Activated naive CD4-positive, alpha-beta T cell treated with anti-CD3 and anti-CD28 coated beads for 36 hours (primary cell): ENCODE measurements around the gene CST3. TPM values are rescaled to one million over a fixed set of nuclear protein-coding genes. Genes with fewer than 3 reads are reported as not detected.
"Not testable (repeated sequence)": the region's sequence is repeated elsewhere in the genome, so short reads cannot be mapped to it uniquely, and the experiment has no call there.

Experiments used
- CTCF ChIA-PET: fragments of 350-600 bp; sonication (Branson Sonifier 250); formaldehyde crosslinking; loops from one replicate; lab custom pipeline; 2021; ENCODE audit warnings: antibody characterized with exemption; lab: Charles Lee
- DNase-seq: peaks from one replicate; pipeline ENCODE4 v3.0.0-alpha.2; 2020
- H3K27ac Mint-ChIP-seq: one replicate; pipeline ENCODE4 v1.8.0; 2021; ENCODE audit warnings: mild to moderate bottlenecking, mixed read lengths
- H3K27me3 Mint-ChIP-seq: one replicate; pipeline ENCODE4 v1.8.0; 2021; ENCODE audit warnings: low read depth, mixed read lengths
- H3K36me3 Mint-ChIP-seq: one replicate; pipeline ENCODE4 v1.8.0; 2021; ENCODE audit warnings: low read depth, mixed read lengths
- H3K4me1 Mint-ChIP-seq: one replicate; pipeline ENCODE4 v1.8.0; 2021; ENCODE audit warnings: low read depth, mixed read lengths
- H3K4me3 Mint-ChIP-seq: one replicate; pipeline ENCODE4 v1.8.0; 2021; ENCODE audit warnings: mild to moderate bottlenecking, moderate library complexity, mixed read lengths
- H3K9me3 Mint-ChIP-seq: one replicate; pipeline ENCODE4 v1.8.0; 2021; ENCODE audit warnings: mixed read lengths
- intact Hi-C: fragments of 100-400 bp; cut with micrococcal nuclease; formaldehyde crosslinking; loops from one replicate; pipeline ENCODE4 v1.15.1; 2023
- total RNA-seq, 2 experiments: library from RNA; stranded (reverse); gene quantifications; one replicate each; pipeline ENCODE4 v1.2.3, GENCODE V29; 2021

The CST3 gene, protein sequence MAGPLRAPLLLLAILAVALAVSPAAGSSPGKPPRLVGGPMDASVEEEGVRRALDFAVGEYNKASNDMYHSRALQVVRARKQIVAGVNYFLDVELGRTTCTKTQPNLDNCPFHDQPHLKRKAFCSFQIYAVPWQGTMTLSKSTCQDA
- total RNA-seq, result under 1 TPM in 1 of 2 experiments, not detected in 1; 0.35 TPM

DNA sequence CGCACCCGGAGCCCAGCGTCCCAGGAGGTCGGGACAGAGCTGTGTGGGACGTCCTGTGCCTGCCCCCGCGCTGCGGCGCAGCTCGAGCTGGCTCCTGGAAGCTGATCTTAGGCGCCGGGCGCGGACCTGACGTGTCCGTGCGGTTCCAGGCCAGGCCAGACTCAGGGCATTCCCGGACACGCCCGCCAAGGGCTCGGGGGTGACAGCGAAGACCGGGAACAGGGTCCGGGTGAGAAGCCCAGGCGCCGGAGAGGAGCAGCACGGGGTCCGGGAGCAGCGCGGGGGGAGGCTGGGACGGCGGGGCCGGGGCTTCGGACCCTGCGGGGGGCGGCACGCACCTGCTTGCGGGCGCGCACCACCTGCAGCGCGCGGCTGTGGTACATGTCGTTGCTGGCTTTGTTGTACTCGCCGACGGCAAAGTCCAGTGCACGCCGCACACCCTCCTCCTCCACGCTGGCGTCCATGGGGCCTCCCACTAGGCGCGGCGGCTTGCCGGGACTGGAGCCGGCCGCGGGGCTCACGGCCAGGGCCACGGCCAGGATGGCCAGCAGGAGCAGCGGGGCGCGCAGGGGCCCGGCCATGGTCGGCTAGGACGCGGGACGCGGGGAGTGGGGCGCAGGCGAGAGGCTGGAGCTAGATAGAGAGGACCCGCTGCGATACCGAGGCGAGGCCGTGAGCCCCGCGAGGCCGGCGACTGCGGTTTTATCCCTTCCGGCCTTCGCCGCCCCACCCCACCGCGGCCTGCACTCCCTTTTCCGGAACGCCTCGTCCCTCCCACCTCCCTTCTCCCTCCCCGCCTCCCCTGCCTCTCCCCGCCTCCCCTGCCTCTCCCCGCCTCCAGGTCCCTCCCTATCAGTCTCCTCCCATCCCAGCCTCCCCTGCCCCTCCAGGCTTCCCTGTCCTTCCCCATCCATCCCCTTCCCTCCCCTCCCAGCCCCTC lies at the start of gene CST3:
Gene CST3 (minus strand): TSS at position 674 of the 940 bp plus-strand sequence. CDS start 93 bp downstream, at position 581.
- no peak within 1 kb of the TSS for H3K27ac Mint-ChIP-seq
- H3K9me3 Mint-ChIP-seq, result no peaks in the 10 kb centered on the region
- H3K36me3 Mint-ChIP-seq, result no peaks in the 10 kb centered on the region
- DNase-seq, result peak; percentile 10
- H3K27me3 Mint-ChIP-seq, result peaks cover 25% of the 10 kb centered on the region
- H3K4me1 Mint-ChIP-seq, result peaks cover 6% of the 10 kb centered on the region
- CTCF ChIA-PET, result interaction anchor here (0.5 kb wide), 1 partner anchor 57 kb away, joined by 3 read pairs; no protein-coding TSS in a partner anchor
- intact Hi-C loops, result no loop called here
- no peak within 1 kb of the TSS for H3K4me3 Mint-ChIP-seq

DNA sequence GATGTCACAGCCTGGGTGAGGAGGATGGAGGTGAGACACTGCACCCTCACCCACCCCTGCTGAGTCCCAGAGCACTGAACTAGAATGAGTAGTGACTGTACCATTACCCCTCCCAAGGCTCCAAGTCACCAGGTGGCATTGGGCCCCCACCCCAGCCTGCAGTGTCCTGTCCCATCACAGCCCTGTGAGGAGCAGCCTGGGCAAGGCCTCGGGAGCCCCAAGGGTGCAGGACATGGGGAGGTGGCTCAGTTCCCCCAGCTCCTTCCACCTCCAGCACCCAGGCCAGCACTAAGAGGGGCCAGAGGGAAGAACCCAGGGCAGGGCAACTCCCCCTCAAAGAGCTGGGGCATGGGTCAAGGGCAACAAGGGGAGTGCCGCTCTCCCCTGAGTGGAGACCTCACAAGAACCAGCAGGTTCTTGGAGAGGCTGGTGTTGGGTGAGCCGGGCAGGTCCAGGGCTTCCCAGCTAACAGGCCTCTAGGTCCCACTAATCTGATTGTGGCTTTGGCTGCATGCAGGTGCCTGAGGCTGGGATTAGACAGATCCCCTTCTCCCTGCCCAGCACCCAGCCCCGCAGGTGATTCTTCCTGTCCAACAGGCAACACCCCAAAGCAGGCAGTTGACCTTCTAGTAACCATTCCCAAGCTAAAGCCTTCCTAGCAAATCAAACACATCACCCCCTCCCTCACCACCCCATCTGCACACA lies 48.4 kb upstream of the CST3 start:
- H3K27ac Mint-ChIP-seq, result no peak overlapping the region
- intact Hi-C loops, result no loop called here
- no peaks in the 10 kb centered on the region for H3K9me3 Mint-ChIP-seq
- DNase-seq, result no peak
- no peaks in the 10 kb centered on the region for H3K4me1 Mint-ChIP-seq
- peaks cover 7% of the 10 kb centered on the region for H3K27me3 Mint-ChIP-seq
- no peak overlapping the region for H3K4me3 Mint-ChIP-seq
- no peaks in the 10 kb centered on the region for H3K36me3 Mint-ChIP-seq
- CTCF ChIA-PET, result no interaction called here

DNA sequence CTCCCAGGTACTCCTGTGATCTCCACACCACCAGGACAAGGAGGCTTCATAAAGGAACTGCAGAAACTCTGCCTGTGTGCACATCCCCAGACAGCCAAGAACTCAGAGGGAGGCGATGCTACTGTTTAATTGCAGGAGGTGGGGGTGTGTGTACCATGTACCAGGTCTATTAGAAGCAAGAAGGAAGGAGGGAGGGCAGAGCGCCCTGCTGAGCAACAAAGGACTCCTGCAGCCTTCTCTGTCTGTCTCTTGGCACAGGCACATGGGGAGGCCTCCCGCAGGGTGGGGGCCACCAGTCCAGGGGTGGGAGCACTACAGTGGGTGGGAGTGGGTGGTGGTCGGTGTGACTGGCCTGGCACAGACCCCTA lies 47.8 kb upstream of the CST3 start:
- H3K27me3 Mint-ChIP-seq, result peaks cover 11% of the 10 kb centered on the region
- intact Hi-C loops, DNase-seq, CTCF ChIA-PET, H3K36me3 Mint-ChIP-seq, H3K27ac Mint-ChIP-seq, H3K9me3 Mint-ChIP-seq, H3K4me1 Mint-ChIP-seq, H3K4me3 Mint-ChIP-seq: not testable (repeated sequence)

DNA sequence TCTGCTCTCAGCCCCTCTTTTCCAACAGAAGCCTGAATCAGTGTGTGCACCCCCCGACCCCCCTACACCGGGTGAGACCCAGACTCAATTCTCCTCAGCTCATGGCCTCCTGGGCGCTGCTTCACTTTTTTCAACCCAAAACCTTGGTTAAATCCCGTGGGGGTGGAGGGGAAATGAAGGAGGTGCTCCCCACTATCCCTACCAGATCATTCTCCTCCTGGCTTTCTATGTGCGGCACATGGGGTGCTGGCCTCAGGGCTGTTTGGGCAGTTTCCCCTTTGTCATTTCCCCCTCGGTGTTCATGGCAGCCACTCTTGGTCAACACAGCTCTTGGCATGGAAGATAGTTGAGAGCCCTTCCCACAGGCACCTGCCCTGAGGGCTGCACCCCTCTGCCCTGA lies 46.5 kb upstream of the CST3 start:
- intact Hi-C loops, result no loop called here
- H3K9me3 Mint-ChIP-seq, result no peaks in the 10 kb centered on the region
- DNase-seq, result no peak
- H3K4me1 Mint-ChIP-seq, result no peaks in the 10 kb centered on the region
- no peaks in the 10 kb centered on the region for H3K36me3 Mint-ChIP-seq
- H3K27me3 Mint-ChIP-seq, result peaks cover 12% of the 10 kb centered on the region
- no peak overlapping the region for H3K4me3 Mint-ChIP-seq
- CTCF ChIA-PET, result interaction anchor here (0.7 kb wide), 1 partner anchor 442 kb away, joined by 3 read pairs; no protein-coding TSS in a partner anchor
- H3K27ac Mint-ChIP-seq, result no peak overlapping the region

DNA sequence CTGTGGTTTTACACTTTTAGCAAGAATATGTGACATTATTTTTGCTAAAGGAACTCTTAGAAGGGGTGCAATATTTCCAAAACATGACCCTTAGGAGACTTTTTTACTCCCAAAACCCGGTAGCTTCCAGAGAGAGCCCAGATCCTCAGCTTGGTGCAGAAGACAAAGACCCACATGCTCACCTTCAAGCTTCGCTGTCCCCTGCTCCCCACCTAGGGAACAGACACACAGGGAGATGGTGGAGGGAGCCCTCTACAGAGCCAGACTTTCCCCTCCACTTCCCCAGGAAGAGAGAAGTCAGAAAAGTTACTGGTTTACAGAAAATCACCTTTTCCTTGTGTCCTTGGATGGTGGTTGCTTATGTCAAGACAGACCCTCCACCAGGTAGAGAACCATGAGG lies 46.1 kb upstream of the CST3 start:
- Mint-ChIP-seq H3K27me3 (peaks cover 16% of the 10 kb centered on the region), H3K27ac (no peak overlapping the region), H3K36me3 (no peaks in the 10 kb centered on the region), H3K9me3 (no peaks in the 10 kb centered on the region), H3K4me3 (no peak overlapping the region), H3K4me1 (no peaks in the 10 kb centered on the region)
- intact Hi-C loops, result no loop called here
- no peak for DNase-seq
- CTCF ChIA-PET, result interaction anchor here (0.7 kb wide), 1 partner anchor 442 kb away, joined by 3 read pairs; no protein-coding TSS in a partner anchor

DNA sequence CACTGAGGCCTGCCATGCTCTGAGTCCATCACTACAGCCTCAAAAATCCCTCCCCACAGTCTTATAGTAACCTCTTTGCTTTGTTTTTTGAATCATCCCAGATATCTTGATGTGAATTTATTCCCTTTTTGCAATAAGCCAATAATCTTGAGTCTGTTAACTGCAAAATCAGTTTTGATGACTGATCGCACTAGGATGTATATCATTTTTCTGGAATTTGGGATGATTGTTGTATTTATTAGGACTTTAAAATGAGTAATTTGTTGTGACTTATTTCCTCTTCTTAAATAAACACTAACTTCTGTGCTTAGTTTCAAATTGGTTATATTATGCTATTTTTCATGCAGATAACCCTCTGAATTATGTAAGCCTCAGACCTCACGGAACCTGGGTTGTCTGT lies 45.5 kb upstream of the CST3 start:
- H3K27ac Mint-ChIP-seq, result no peak overlapping the region
- H3K4me3 Mint-ChIP-seq, result no peak overlapping the region
- CTCF ChIA-PET, result no interaction called here
- intact Hi-C loops, result no loop called here
- H3K27me3 Mint-ChIP-seq, result peaks cover 17% of the 10 kb centered on the region
- H3K9me3 Mint-ChIP-seq, result no peaks in the 10 kb centered on the region
- H3K36me3 Mint-ChIP-seq, result no peaks in the 10 kb centered on the region
- H3K4me1 Mint-ChIP-seq, result no peaks in the 10 kb centered on the region
- DNase-seq, result no peak

DNA sequence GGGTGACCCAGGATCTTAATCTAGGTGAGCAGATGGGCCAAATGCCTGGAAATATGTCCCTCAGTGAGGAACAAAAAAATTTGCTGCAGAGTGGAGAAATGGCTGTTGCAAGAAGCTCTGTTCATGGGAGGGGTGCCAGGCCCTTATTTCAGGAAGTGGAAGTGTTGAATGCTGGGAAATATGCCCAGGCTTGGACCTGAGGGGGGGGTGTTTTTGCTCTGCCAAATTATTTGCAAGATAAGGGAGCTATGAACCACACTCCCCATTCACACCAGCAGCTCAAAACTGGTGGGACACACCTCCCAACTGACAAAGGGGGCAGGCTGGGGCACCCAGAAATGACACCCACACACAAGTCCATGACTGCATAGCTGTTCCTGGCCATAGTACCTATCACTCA lies 42.4 kb upstream of the CST3 start:
- peaks cover 15% of the 10 kb centered on the region for H3K27me3 Mint-ChIP-seq
- CTCF ChIA-PET, result no interaction called here
- intact Hi-C loops, result no loop called here
- H3K9me3 Mint-ChIP-seq, result no peaks in the 10 kb centered on the region
- H3K27ac Mint-ChIP-seq, result no peak overlapping the region
- no peak overlapping the region for H3K4me3 Mint-ChIP-seq
- no peaks in the 10 kb centered on the region for H3K4me1 Mint-ChIP-seq
- H3K36me3 Mint-ChIP-seq, result no peaks in the 10 kb centered on the region
- DNase-seq, result no peak

DNA sequence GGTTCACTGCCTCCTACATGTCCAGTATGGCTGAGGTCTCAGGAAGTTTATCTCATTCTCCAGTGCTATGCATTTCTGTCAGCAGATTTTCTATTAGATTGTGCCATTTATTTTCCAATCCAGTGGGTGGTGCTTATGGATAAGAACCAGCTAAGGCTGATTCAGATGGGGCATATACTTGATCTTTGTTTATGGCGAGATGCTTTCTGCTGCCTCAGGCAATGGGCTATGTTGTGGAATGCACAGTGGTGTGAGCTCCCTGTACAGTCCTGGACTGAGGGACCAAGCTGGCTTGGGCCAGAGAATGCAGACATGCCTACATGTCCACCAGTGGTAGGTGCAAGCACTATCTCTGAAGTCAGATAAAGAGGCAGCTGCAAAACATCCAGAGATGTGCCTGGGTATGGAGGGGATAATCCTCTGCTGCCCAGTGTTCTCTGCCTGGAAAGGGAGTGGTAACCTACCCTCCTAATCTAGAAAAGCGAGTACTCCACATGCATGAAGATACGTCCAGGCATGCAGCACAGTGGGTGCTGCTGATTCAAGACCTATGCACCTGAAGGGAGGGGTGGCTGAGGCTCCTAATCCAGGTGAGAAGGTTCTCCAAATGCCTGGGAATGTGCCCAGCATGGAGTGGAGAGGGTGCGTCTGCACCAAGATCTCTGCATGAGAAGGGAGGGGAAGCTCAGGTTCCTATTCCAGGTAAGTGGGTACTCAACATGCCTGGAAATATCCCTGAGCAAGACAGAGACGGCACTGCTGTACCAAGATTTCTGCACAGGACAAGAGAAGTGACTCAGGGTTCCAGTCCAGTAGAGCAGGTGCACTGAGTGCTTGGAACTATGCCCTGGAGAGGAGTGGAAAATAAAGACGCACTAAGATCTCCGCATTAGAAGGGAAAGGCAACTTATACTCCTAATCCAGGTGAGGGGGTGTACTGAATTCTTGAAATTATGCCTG lies 41.7 kb upstream of the CST3 start:
- Mint-ChIP-seq H3K27ac (no peak overlapping the region), H3K4me3 (no peak overlapping the region), H3K36me3 (no peaks in the 10 kb centered on the region), H3K4me1 (no peaks in the 10 kb centered on the region), H3K9me3 (no peaks in the 10 kb centered on the region), H3K27me3 (peaks cover 15% of the 10 kb centered on the region)
- no peak for DNase-seq
- intact Hi-C loops, result no loop called here
- CTCF ChIA-PET, result no interaction called here

DNA sequence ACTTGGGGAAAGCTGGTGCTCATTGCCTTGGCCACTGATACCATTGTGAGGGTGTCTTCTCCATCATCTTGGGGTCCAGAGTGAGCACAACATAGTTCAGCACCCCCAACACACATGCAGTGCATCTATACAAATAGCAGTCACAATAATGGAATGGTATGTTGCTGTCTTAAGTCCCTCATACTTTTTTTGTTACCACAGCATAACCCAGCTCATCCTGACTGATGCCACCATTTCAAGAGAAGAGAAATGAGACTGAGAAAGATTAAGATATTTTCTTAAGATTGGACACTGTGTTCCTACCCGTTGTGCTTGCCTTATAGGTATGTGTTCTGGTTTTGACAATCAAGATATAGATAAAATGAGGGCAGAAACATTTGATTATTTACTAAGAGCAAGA lies 35.5 kb upstream of the CST3 start:
- intact Hi-C loops, result no loop called here
- Mint-ChIP-seq H3K4me3 (no peak overlapping the region), H3K27ac (no peak overlapping the region), H3K4me1 (no peaks in the 10 kb centered on the region), H3K36me3 (no peaks in the 10 kb centered on the region), H3K27me3 (no peaks in the 10 kb centered on the region), H3K9me3 (peaks cover 3% of the 10 kb centered on the region)
- DNase-seq, result no peak
- CTCF ChIA-PET, result no interaction called here

DNA sequence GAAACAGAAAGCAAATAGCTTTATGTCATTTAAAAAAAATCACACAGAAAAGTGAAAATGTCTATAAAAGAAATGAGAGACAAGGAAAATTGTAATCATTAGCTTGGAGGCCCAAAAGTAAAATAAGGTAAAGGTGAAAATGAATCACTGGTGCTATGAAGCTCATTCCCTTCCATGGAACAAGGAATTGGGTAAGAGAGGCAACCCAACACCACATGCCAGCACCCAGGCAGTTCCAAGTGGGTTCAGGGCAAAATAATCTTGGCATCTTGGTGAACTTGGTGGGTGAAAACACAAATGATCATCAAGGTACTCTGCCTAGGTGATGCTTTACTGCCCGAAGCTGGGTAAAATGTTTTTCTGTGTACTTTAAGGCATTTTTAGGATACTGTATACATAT lies 34.4 kb upstream of the CST3 start:
- DNase-seq, result no peak
- Mint-ChIP-seq H3K27ac (no peak overlapping the region), H3K9me3 (peaks cover 3% of the 10 kb centered on the region), H3K36me3 (no peaks in the 10 kb centered on the region), H3K4me1 (no peaks in the 10 kb centered on the region), H3K4me3 (no peak overlapping the region), H3K27me3 (no peaks in the 10 kb centered on the region)
- intact Hi-C loops, result no loop called here
- CTCF ChIA-PET, result no interaction called here

DNA sequence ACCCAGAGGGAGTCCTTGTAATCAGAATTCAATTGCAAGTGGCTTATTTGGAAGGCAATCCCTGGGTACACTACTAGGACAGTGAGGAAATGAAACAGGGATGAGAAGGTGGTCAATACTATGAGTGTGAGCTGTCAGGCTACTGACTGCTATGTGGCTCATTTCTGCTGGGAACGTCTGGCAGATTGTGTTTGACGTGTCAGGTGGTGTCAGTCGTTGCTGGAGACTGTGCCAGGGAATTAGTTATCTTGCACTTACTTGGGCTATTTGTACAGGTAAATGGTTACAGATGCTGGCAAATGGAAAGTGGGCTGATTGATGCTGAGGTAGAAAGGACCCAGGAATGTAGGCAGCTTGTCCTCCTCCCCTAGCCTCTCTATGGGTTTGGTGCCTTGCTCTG lies 33.7 kb upstream of the CST3 start:
- Mint-ChIP-seq H3K27me3 (no peaks in the 10 kb centered on the region), H3K4me1 (no peaks in the 10 kb centered on the region), H3K4me3 (no peak overlapping the region), H3K27ac (no peak overlapping the region), H3K36me3 (no peaks in the 10 kb centered on the region), H3K9me3 (peaks cover 3% of the 10 kb centered on the region)
- DNase-seq, result no peak
- CTCF ChIA-PET, result no interaction called here
- intact Hi-C loops, result no loop called here

DNA sequence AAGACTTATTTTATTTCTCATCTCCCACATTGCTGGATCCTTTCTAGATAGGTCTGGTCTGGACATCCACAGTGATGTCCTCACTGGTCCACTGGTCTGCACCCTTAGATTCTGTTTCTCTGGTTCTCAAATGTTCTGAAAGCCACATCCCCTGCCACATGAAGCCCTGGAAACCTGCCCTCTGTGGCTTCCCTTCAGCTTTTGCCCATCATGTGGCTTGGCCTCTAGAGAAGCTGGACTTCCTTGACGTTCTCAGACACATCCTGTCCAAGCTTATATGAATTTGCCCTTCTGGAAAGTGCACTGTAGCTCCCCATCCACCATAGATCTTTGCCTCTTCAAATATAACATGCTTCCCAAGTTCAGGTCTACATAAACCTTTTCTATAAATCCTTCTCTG lies 32.6 kb upstream of the CST3 start:
- Mint-ChIP-seq H3K9me3 (peaks cover 3% of the 10 kb centered on the region), H3K4me3 (no peak overlapping the region), H3K36me3 (no peaks in the 10 kb centered on the region), H3K27me3 (no peaks in the 10 kb centered on the region), H3K4me1 (no peaks in the 10 kb centered on the region), H3K27ac (no peak overlapping the region)
- no peak for DNase-seq
- intact Hi-C loops, result no loop called here
- CTCF ChIA-PET, result no interaction called here
